T-helper 17 cell (primary cell): ENCODE data around the gene DNAJA3. TPM values are rescaled to one million over a fixed set of nuclear protein-coding genes. Genes with fewer than 3 reads are reported as not detected.

ENCODE experiments used
- ATAC-seq: fragments of 150-1000 bp; cut with Tn5 transposase; 2 replicates; pipeline ENCODE4 v1.10.0; 2021; ENCODE audit warnings: mild to moderate bottlenecking, moderate library complexity
- DNase-seq, 3 donors: peaks; one replicate each; pipeline versions ENCODE4 v3.0.0 to v3.0.0-alpha.2; 2020 to 2021
- H3K9me3 ChIP-seq: one replicate; pipeline ENCODE4 v1.7.0; 2013; ENCODE audit warnings: low read length, mild to moderate bottlenecking; ENCODE audit not compliant: control insufficient read depth, poor library complexity, severe bottlenecking
- H3K27ac Mint-ChIP-seq: one replicate; pipeline ENCODE4 v1.8.0; 2022; ENCODE audit warnings: mild to moderate bottlenecking, moderate library complexity, mixed read lengths
- H3K27me3 Mint-ChIP-seq: one replicate; pipeline ENCODE4 v1.8.0; 2022; ENCODE audit warnings: mixed read lengths
- H3K36me3 Mint-ChIP-seq: one replicate; pipeline ENCODE4 v1.8.0; 2022; ENCODE audit warnings: low read depth, mixed read lengths
- H3K4me1 Mint-ChIP-seq: one replicate; pipeline ENCODE4 v1.8.0; 2022; ENCODE audit warnings: mild to moderate bottlenecking, mixed read lengths
- H3K4me3 Mint-ChIP-seq: one replicate; pipeline ENCODE4 v1.8.0; 2022; ENCODE audit warnings: mild to moderate bottlenecking, moderate library complexity, mixed read lengths
- total RNA-seq, 4 donors: library from RNA in 2 of 4; stranded (reverse) in 2 of 4; gene quantifications; one replicate each; pipeline ENCODE4 v1.2.3 and lab custom pipeline; 2022 to 2026

Gene DNAJA3
- total RNA-seq, 2 donors from 2014 or later, result 27.9 to 29.7 TPM

GRCh38 chr16:4383591-4384444, 41.9 kb upstream of the DNAJA3 start:
- ATAC-seq (no peak), DNase-seq (no peak)
- Mint-ChIP-seq H3K36me3 (no peaks in the 10 kb centered on the region), H3K4me3 (peak overlapping the region; percentile 39), H3K27ac (peak overlapping the region; percentile 92), H3K4me1 (peaks cover 20% of the 10 kb centered on the region), H3K27me3 (no peaks in the 10 kb centered on the region)
- no peaks in the 10 kb centered on the region for H3K9me3 ChIP-seq

- H3K4me3 Mint-ChIP-seq, result peak overlapping the region; percentile 39
- H3K36me3 Mint-ChIP-seq, result no peaks in the 10 kb centered on the region
- H3K4me1 Mint-ChIP-seq, result peaks cover 19% of the 10 kb centered on the region
- ATAC-seq (no peak), DNase-seq (no peak)
- H3K27me3 Mint-ChIP-seq, result no peaks in the 10 kb centered on the region
- H3K9me3 ChIP-seq, result no peaks in the 10 kb centered on the region
- peak overlapping the region; percentile 92 for H3K27ac Mint-ChIP-seq
Observed at GRCh38 chr16:4384509-4384942, 41.1 kb upstream of the DNAJA3 start.

GRCh38 chr16:4385066-4385788, 40.4 kb upstream of the DNAJA3 start:
- Mint-ChIP-seq H3K36me3 (no peaks in the 10 kb centered on the region), H3K4me3 (peak overlapping the region; percentile 67), H3K4me1 (peaks cover 20% of the 10 kb centered on the region), H3K27ac (peak overlapping the region; percentile 85), H3K27me3 (no peaks in the 10 kb centered on the region)
- DNase-seq (no peak), ATAC-seq (no peak)
- H3K9me3 ChIP-seq, result no peaks in the 10 kb centered on the region

- H3K4me3 Mint-ChIP-seq, result peak overlapping the region; percentile 67
- ATAC-seq, result no peak
- H3K27me3 Mint-ChIP-seq, result no peaks in the 10 kb centered on the region
- no peak for DNase-seq
- H3K9me3 ChIP-seq, result no peaks in the 10 kb centered on the region
- peak overlapping the region; percentile 85 for H3K27ac Mint-ChIP-seq
- H3K36me3 Mint-ChIP-seq, result no peaks in the 10 kb centered on the region
- peaks cover 14% of the 10 kb centered on the region for H3K4me1 Mint-ChIP-seq
Observed at GRCh38 chr16:4385789-4386450, 39.7 kb upstream of the DNAJA3 start.

GRCh38 chr16:4386451-4386805, 39.2 kb upstream of the DNAJA3 start:
- Mint-ChIP-seq H3K4me1 (peaks cover 12% of the 10 kb centered on the region), H3K36me3 (no peaks in the 10 kb centered on the region), H3K27ac (peak overlapping the region; percentile 85), H3K4me3 (peak overlapping the region; percentile 67), H3K27me3 (no peaks in the 10 kb centered on the region)
- ATAC-seq (no peak), DNase-seq (no peak)
- H3K9me3 ChIP-seq, result no peaks in the 10 kb centered on the region

- DNase-seq (no peak), ATAC-seq (no peak)
- no peaks in the 10 kb centered on the region for H3K9me3 ChIP-seq
- Mint-ChIP-seq H3K4me1 (peaks cover 12% of the 10 kb centered on the region), H3K27ac (peak overlapping the region; percentile 85), H3K36me3 (no peaks in the 10 kb centered on the region), H3K27me3 (no peaks in the 10 kb centered on the region), H3K4me3 (peak overlapping the region; percentile 67)
Observed at GRCh38 chr16:4386951-4387565, 38.6 kb upstream of the DNAJA3 start.

- ATAC-seq (no peak), DNase-seq (no peak)
- no peaks in the 10 kb centered on the region for H3K9me3 ChIP-seq
- peaks cover 10% of the 10 kb centered on the region for H3K4me1 Mint-ChIP-seq
- H3K27me3 Mint-ChIP-seq, result no peaks in the 10 kb centered on the region
- peak overlapping the region; percentile 85 for H3K27ac Mint-ChIP-seq
- no peaks in the 10 kb centered on the region for H3K36me3 Mint-ChIP-seq
- H3K4me3 Mint-ChIP-seq, result peak overlapping the region; percentile 45
Observed at GRCh38 chr16:4387781-4388180, 37.9 kb upstream of the DNAJA3 start.

GRCh38 chr16:4388271-4389021, 37.2 kb upstream of the DNAJA3 start:
- ATAC-seq, result no peak
- no peaks in the 10 kb centered on the region for H3K36me3 Mint-ChIP-seq

GRCh38 chr16:4389051-4389955, 36.4 kb upstream of the DNAJA3 start:
- no peaks in the 10 kb centered on the region for H3K9me3 ChIP-seq
- peak overlapping the region; percentile 63 for H3K4me3 Mint-ChIP-seq
- ATAC-seq (no peak), DNase-seq (no peak)
- H3K36me3 Mint-ChIP-seq, result no peaks in the 10 kb centered on the region
- H3K27ac Mint-ChIP-seq, result peak overlapping the region; percentile 85
- peaks cover 5% of the 10 kb centered on the region for H3K4me1 Mint-ChIP-seq
- H3K27me3 Mint-ChIP-seq, result no peaks in the 10 kb centered on the region

More at GRCh38 chr16:4388271-4389021, 37.2 kb upstream of the DNAJA3 start:
- H3K4me3 Mint-ChIP-seq, result no peak overlapping the region
- H3K27me3 Mint-ChIP-seq, result no peaks in the 10 kb centered on the region
- H3K4me1 Mint-ChIP-seq, result peaks cover 5% of the 10 kb centered on the region
- peak overlapping the region; percentile 85 for H3K27ac Mint-ChIP-seq
- no peak for DNase-seq
- no peaks in the 10 kb centered on the region for H3K9me3 ChIP-seq

GRCh38 chr16:4390266-4391260, 35.1 kb upstream of the DNAJA3 start:
- Mint-ChIP-seq H3K27ac (peak overlapping the region; percentile 83), H3K36me3 (peaks cover under 1% of the 10 kb centered on the region), H3K4me1 (peaks cover 8% of the 10 kb centered on the region), H3K27me3 (no peaks in the 10 kb centered on the region), H3K4me3 (peak overlapping the region; percentile 63)
- no peaks in the 10 kb centered on the region for H3K9me3 ChIP-seq
- DNase-seq (no peak), ATAC-seq (no peak)
